Measurements from ENCODE around the gene NCKAP5.

NCKAP5 gene

GRCh38 chr2:132662732-132663131 lies 905.5 kb downstream of the NCKAP5 start:
- no peak for DNase-seq (ENCODE audit: low spot score)
- no peak overlapping the region for H4K91ac ChIP-seq (ENCODE audit: low read depth, low read length, poor library complexity)
- H3K14ac ChIP-seq (ENCODE audit: low read length) = no peak overlapping the region
- H3K23ac ChIP-seq (ENCODE audit: low read depth, low read length, poor library complexity) = no peak overlapping the region
- H3K4me2 ChIP-seq (ENCODE audit: insufficient read depth, low read length, poor library complexity, severe bottlenecking) = no peak overlapping the region
- no peak overlapping the region for H3K27ac ChIP-seq (replicated peaks; ENCODE audit: low read length)
- H2BK12ac ChIP-seq (ENCODE audit: low read length) = no peak overlapping the region
- no peaks in the 10 kb centered on the region for H3K9me3 ChIP-seq (replicated peaks in 1 of 2; ENCODE audit: control insufficient read depth in 2 of 2, insufficient read depth in 1 of 2, low read depth in 1 of 2, low read length in 2 of 2)
- H2BK5ac ChIP-seq (ENCODE audit: low read length) = no peak overlapping the region
- no peaks in the 10 kb centered on the region for H3K79me1 ChIP-seq (ENCODE audit: low read depth, low read length)
- H3K4me1 ChIP-seq (ENCODE audit: control insufficient read depth in 2 of 2, insufficient read depth in 1 of 2, low read depth in 1 of 2, low read length in 2 of 2) = no peaks in the 10 kb centered on the region
- no peak overlapping the region for H2AFZ ChIP-seq (ENCODE audit: low read length)
- H4K8ac ChIP-seq (ENCODE audit: low read depth, low read length) = no peak overlapping the region
- H3K9ac ChIP-seq (ENCODE audit: low read depth, low read length, poor library complexity) = no peak overlapping the region
- no peak overlapping the region for H2AK5ac ChIP-seq (ENCODE audit: low read depth, low read length)
- no peak overlapping the region for H2BK15ac ChIP-seq (ENCODE audit: low read length)
- WGBS, 2 donors (ENCODE audit: extremely low coverage in 2 of 2, insufficient read length in 2 of 2, insufficient replicate concordance in 1 of 2) = no CpG with 5 or more reads among the region's 3 CpGs
- peaks cover 0 to 2% (median 0%) of the 10 kb centered on the region in 3 experiments for H3K27me3 ChIP-seq (ENCODE audit: control insufficient read depth in 3 of 3, insufficient read depth in 3 of 3, low read depth in 1 of 3, low read length in 3 of 3)
- no peak overlapping the region for H3K4me3 ChIP-seq (ENCODE audit: low read length in 2 of 2)
- no peak overlapping the region for H2BK120ac ChIP-seq (ENCODE audit: low read depth, low read length)
- peaks cover 0 to 96% of the 10 kb centered on the region in 2 donors for H3K36me3 ChIP-seq (replicated peaks in 1 of 2; ENCODE audit: control insufficient read depth in 2 of 2, insufficient read depth in 2 of 2, low read length in 2 of 2)
- H3K18ac ChIP-seq (ENCODE audit: low read length) = no peak overlapping the region
- no peak overlapping the region for H3K4ac ChIP-seq (ENCODE audit: low read length)

- H2AFZ ChIP-seq (ENCODE audit: low read length) = no peak overlapping the region
- no peak overlapping the region for H3K4ac ChIP-seq (ENCODE audit: low read length)
- no peak overlapping the region for H2BK15ac ChIP-seq (ENCODE audit: low read length)
- no peak overlapping the region for H2BK120ac ChIP-seq (ENCODE audit: low read depth, low read length)
- no peak overlapping the region for H3K14ac ChIP-seq (ENCODE audit: low read length)
- H2BK12ac ChIP-seq (ENCODE audit: low read length) = no peak overlapping the region
- H3K79me1 ChIP-seq (ENCODE audit: low read depth, low read length) = no peaks in the 10 kb centered on the region
- H4K8ac ChIP-seq (ENCODE audit: low read depth, low read length) = no peak overlapping the region
- H3K4me3 ChIP-seq (ENCODE audit: low read length in 2 of 2) = no peak overlapping the region
- no CpG with 5 or more reads among the region's 3 CpGs for WGBS, 2 donors (ENCODE audit: extremely low coverage in 2 of 2, insufficient read length in 2 of 2, insufficient replicate concordance in 1 of 2)
- DNase-seq (ENCODE audit: low spot score) = no peak
- no peak overlapping the region for H2BK5ac ChIP-seq (ENCODE audit: low read length)
- no peak overlapping the region for H3K9ac ChIP-seq (ENCODE audit: low read depth, low read length, poor library complexity)
- H3K27ac ChIP-seq (replicated peaks; ENCODE audit: low read length) = no peak overlapping the region
- no peaks in the 10 kb centered on the region for H3K9me3 ChIP-seq (replicated peaks in 1 of 2; ENCODE audit: control insufficient read depth in 2 of 2, insufficient read depth in 1 of 2, low read depth in 1 of 2, low read length in 2 of 2)
- peaks cover 0 to 11% of the 10 kb centered on the region in 2 donors for H3K4me1 ChIP-seq (ENCODE audit: control insufficient read depth in 2 of 2, insufficient read depth in 1 of 2, low read depth in 1 of 2, low read length in 2 of 2)
- H3K27me3 ChIP-seq (ENCODE audit: control insufficient read depth in 3 of 3, insufficient read depth in 3 of 3, low read depth in 1 of 3, low read length in 3 of 3) = no peaks in the 10 kb centered on the region
- no peak overlapping the region for H3K23ac ChIP-seq (ENCODE audit: low read depth, low read length, poor library complexity)
- no peak overlapping the region for H3K18ac ChIP-seq (ENCODE audit: low read length)
- H3K36me3 ChIP-seq (replicated peaks in 1 of 2; ENCODE audit: control insufficient read depth in 2 of 2, insufficient read depth in 2 of 2, low read length in 2 of 2) = peaks cover 0 to 68% of the 10 kb centered on the region in 2 donors
- no peak overlapping the region for H2AK5ac ChIP-seq (ENCODE audit: low read depth, low read length)
- H4K91ac ChIP-seq (ENCODE audit: low read depth, low read length, poor library complexity) = no peak overlapping the region
- H3K4me2 ChIP-seq (ENCODE audit: insufficient read depth, low read length, poor library complexity, severe bottlenecking) = no peak overlapping the region
Observed at GRCh38 chr2:132659331-132659730, 908.9 kb downstream of the NCKAP5 start.

GRCh38 chr2:132656266-132656975 lies 911.8 kb downstream of the NCKAP5 start:
- no peak overlapping the region for H3K4ac ChIP-seq (ENCODE audit: low read length)
- H3K4me2 ChIP-seq (ENCODE audit: insufficient read depth, low read length, poor library complexity, severe bottlenecking) = no peak overlapping the region
- no peak overlapping the region for H4K91ac ChIP-seq (ENCODE audit: low read depth, low read length, poor library complexity)
- peaks cover 2 to 11% of the 10 kb centered on the region in 2 donors for H3K4me1 ChIP-seq (ENCODE audit: control insufficient read depth in 2 of 2, insufficient read depth in 1 of 2, low read depth in 1 of 2, low read length in 2 of 2)
- no peaks in the 10 kb centered on the region for H3K79me1 ChIP-seq (ENCODE audit: low read depth, low read length)
- H2BK5ac ChIP-seq (ENCODE audit: low read length) = no peak overlapping the region
- H3K23ac ChIP-seq (ENCODE audit: low read depth, low read length, poor library complexity) = no peak overlapping the region
- H2AFZ ChIP-seq (ENCODE audit: low read length) = no peak overlapping the region
- H3K4me3 ChIP-seq (ENCODE audit: low read length in 2 of 2) = no peak overlapping the region
- H3K36me3 ChIP-seq (replicated peaks in 1 of 2; ENCODE audit: control insufficient read depth in 2 of 2, insufficient read depth in 2 of 2, low read length in 2 of 2) = peaks cover 0 to 51% of the 10 kb centered on the region in 2 donors
- no peak overlapping the region for H2BK12ac ChIP-seq (ENCODE audit: low read length)
- no peak overlapping the region for H2BK120ac ChIP-seq (ENCODE audit: low read depth, low read length)
- H3K27ac ChIP-seq (replicated peaks; ENCODE audit: low read length) = no peak overlapping the region
- H2BK15ac ChIP-seq (ENCODE audit: low read length) = no peak overlapping the region
- H4K8ac ChIP-seq (ENCODE audit: low read depth, low read length) = no peak overlapping the region
- DNase-seq (ENCODE audit: low spot score) = no peak
- H3K14ac ChIP-seq (ENCODE audit: low read length) = no peak overlapping the region
- H3K18ac ChIP-seq (ENCODE audit: low read length) = no peak overlapping the region
- H2AK5ac ChIP-seq (ENCODE audit: low read depth, low read length) = no peak overlapping the region
- WGBS, 2 donors (ENCODE audit: extremely low coverage in 2 of 2, insufficient read length in 2 of 2, insufficient replicate concordance in 1 of 2) = no CpG with 5 or more reads among the region's 7 CpGs
- H3K9ac ChIP-seq (ENCODE audit: low read depth, low read length, poor library complexity) = no peak overlapping the region
- no peaks in the 10 kb centered on the region for H3K27me3 ChIP-seq (ENCODE audit: control insufficient read depth in 3 of 3, insufficient read depth in 3 of 3, low read depth in 1 of 3, low read length in 3 of 3)
- H3K9me3 ChIP-seq (replicated peaks in 1 of 2; ENCODE audit: control insufficient read depth in 2 of 2, insufficient read depth in 1 of 2, low read depth in 1 of 2, low read length in 2 of 2) = no peaks in the 10 kb centered on the region

GRCh38 chr2:132654968-132655367 lies 913.3 kb downstream of the NCKAP5 start:
- H2AK5ac ChIP-seq (ENCODE audit: low read depth, low read length) = no peak overlapping the region
- H3K9me3 ChIP-seq (replicated peaks in 1 of 2; ENCODE audit: control insufficient read depth in 2 of 2, insufficient read depth in 1 of 2, low read depth in 1 of 2, low read length in 2 of 2) = no peaks in the 10 kb centered on the region
- no CpG with 5 or more reads among the region's 7 CpGs for WGBS, 2 donors (ENCODE audit: extremely low coverage in 2 of 2, insufficient read length in 2 of 2, insufficient replicate concordance in 1 of 2)
- H3K79me1 ChIP-seq (ENCODE audit: low read depth, low read length) = no peaks in the 10 kb centered on the region
- H3K4me2 ChIP-seq (ENCODE audit: insufficient read depth, low read length, poor library complexity, severe bottlenecking) = no peak overlapping the region
- no peak overlapping the region for H3K27ac ChIP-seq (replicated peaks; ENCODE audit: low read length)
- H3K23ac ChIP-seq (ENCODE audit: low read depth, low read length, poor library complexity) = no peak overlapping the region
- H2AFZ ChIP-seq (ENCODE audit: low read length) = no peak overlapping the region
- H3K4me1 ChIP-seq (ENCODE audit: control insufficient read depth in 2 of 2, insufficient read depth in 1 of 2, low read depth in 1 of 2, low read length in 2 of 2) = peaks cover 2 to 11% of the 10 kb centered on the region in 2 donors
- no peak overlapping the region for H4K8ac ChIP-seq (ENCODE audit: low read depth, low read length)
- no peak for DNase-seq (ENCODE audit: low spot score)
- no peak overlapping the region for H3K4ac ChIP-seq (ENCODE audit: low read length)
- no peak overlapping the region for H3K4me3 ChIP-seq (ENCODE audit: low read length in 2 of 2)
- peaks cover 0 to 37% of the 10 kb centered on the region in 2 donors for H3K36me3 ChIP-seq (replicated peaks in 1 of 2; ENCODE audit: control insufficient read depth in 2 of 2, insufficient read depth in 2 of 2, low read length in 2 of 2)
- no peak overlapping the region for H2BK15ac ChIP-seq (ENCODE audit: low read length)
- H3K9ac ChIP-seq (ENCODE audit: low read depth, low read length, poor library complexity) = no peak overlapping the region
- H3K27me3 ChIP-seq (ENCODE audit: control insufficient read depth in 3 of 3, insufficient read depth in 3 of 3, low read depth in 1 of 3, low read length in 3 of 3) = no peaks in the 10 kb centered on the region
- no peak overlapping the region for H3K18ac ChIP-seq (ENCODE audit: low read length)
- no peak overlapping the region for H4K91ac ChIP-seq (ENCODE audit: low read depth, low read length, poor library complexity)
- H2BK12ac ChIP-seq (ENCODE audit: low read length) = no peak overlapping the region
- no peak overlapping the region for H3K14ac ChIP-seq (ENCODE audit: low read length)
- no peak overlapping the region for H2BK120ac ChIP-seq (ENCODE audit: low read depth, low read length)
- H2BK5ac ChIP-seq (ENCODE audit: low read length) = no peak overlapping the region
